Measurements from ENCODE around the gene TMEM14B. TPM values are rescaled to one million over a fixed set of nuclear protein-coding genes. Genes with fewer than 3 reads are reported as not detected.
"Not testable (repeated sequence)": the region's sequence is repeated elsewhere in the genome, so short reads cannot be mapped to it uniquely, and the experiment has no call there.

Gene TMEM14B
- total and polyA plus RNA-seq, 4 experiments from 2014 or later: 76.9 to 236 (median 127) TPM

GRCh38 chr6:10743515-10743914 is 4.1 kb upstream of the TMEM14B start:
- no peak overlapping the region for H3K27ac ChIP-seq (ENCODE audit: low read depth, low read length)
- no peaks in the 10 kb centered on the region for H3K27me3 ChIP-seq (ENCODE audit: insufficient read depth, low read length)
- Mint-ChIP-seq H3K27ac (no peak overlapping the region), H3K4me3 (no peak overlapping the region), H3K9me3 (peaks cover 0 to 1% (median 0%) of the 10 kb centered on the region in 8 donors), H3K27me3 (no peaks in the 10 kb centered on the region), H3K4me1 (peaks cover 7 to 41% (median 19%) of the 10 kb centered on the region in 4 donors), H3K36me3 (peaks cover 0 to 11% of the 10 kb centered on the region in 2 donors)
- no peaks in the 10 kb centered on the region for H3K9me3 ChIP-seq (ENCODE audit: control insufficient read depth in 1 of 2, low read length in 2 of 2)
- ChIA-PET POLR2A (ENCODE audit: partially characterized antibody) (interaction anchor here (1.1 to 1.6 kb wide), 2 partner anchors 21 to 49 kb away, joined by 3 to 6 read pairs; partner anchors contain the start of genes PAK1IP1 and TMEM14C), CTCF (ENCODE audit: partially characterized antibody) (no interaction called here)
- H3K4me1 ChIP-seq (ENCODE audit: insufficient read depth, low read length): peaks cover 15% of the 10 kb centered on the region
- no peak for DNase-seq
- no peak overlapping the region for H3K4me3 ChIP-seq (ENCODE audit: low read length in 2 of 2)
- H3K36me3 ChIP-seq (ENCODE audit: insufficient read depth, low read length): no peaks in the 10 kb centered on the region
- intact Hi-C loops (cut with micrococcal nuclease): no loop called here

- peaks cover 4 to 17% of the 10 kb centered on the region in 2 donors for H3K36me3 Mint-ChIP-seq
- Histone ChIP-seq H3K4me1 (ENCODE audit: insufficient read depth, low read length) (peaks cover 31% of the 10 kb centered on the region), H3K27me3 (ENCODE audit: insufficient read depth, low read length) (no peaks in the 10 kb centered on the region), H3K9me3 (ENCODE audit: control insufficient read depth in 1 of 2, low read length in 2 of 2) (no peaks in the 10 kb centered on the region), H3K4me3 (ENCODE audit: low read length in 2 of 2) (no peak overlapping the region), H3K36me3 (ENCODE audit: insufficient read depth, low read length) (no peaks in the 10 kb centered on the region), H3K27ac (ENCODE audit: low read depth, low read length) (no peak overlapping the region)
- POLR2A ChIA-PET (ENCODE audit: partially characterized antibody): no interaction called here
- DNase-seq: no peak
- H3K9me3 Mint-ChIP-seq: peaks cover 0 to 1% (median 0%) of the 10 kb centered on the region in 8 donors
- CTCF ChIA-PET (ENCODE audit: partially characterized antibody): no interaction called here
- H3K27ac Mint-ChIP-seq: peak overlapping the region in 5 of 7 donors; percentile 2 to 96 (median 25)
- no peaks in the 10 kb centered on the region for H3K27me3 Mint-ChIP-seq
- peaks cover 17 to 57% (median 34%) of the 10 kb centered on the region in 4 donors for H3K4me1 Mint-ChIP-seq
- peak overlapping the region in 4 of 8 donors; percentile 14 to 54 (median 38) for H3K4me3 Mint-ChIP-seq
- intact Hi-C loops (cut with micrococcal nuclease): loop anchor here (5.0 kb wide), 1 partner anchor 792 kb away; the partner anchor contains the start of gene TMEM170B
Measured at GRCh38 chr6:10745116-10745515, 2.5 kb upstream of the TMEM14B start.

- no peaks in the 10 kb centered on the region for H3K27me3 Mint-ChIP-seq
Measured at GRCh38 chr6:10746915-10747250, 722 bp upstream of the TMEM14B start.

GRCh38 chr6:10749734-10750133 is 2.1 kb downstream of the TMEM14B start:
- H3K27me3 Mint-ChIP-seq: no peaks in the 10 kb centered on the region
- H3K4me3 Mint-ChIP-seq: peak overlapping the region in 6 of 8 donors; percentile 14 to 99 (median 34)
- peaks cover 0 to 1% (median 0%) of the 10 kb centered on the region in 8 donors for H3K9me3 Mint-ChIP-seq
- Histone ChIP-seq H3K4me3 (ENCODE audit: low read length in 2 of 2) (no peak overlapping the region), H3K9me3 (ENCODE audit: control insufficient read depth in 1 of 2, low read length in 2 of 2) (no peaks in the 10 kb centered on the region), H3K36me3 (ENCODE audit: insufficient read depth, low read length) (peaks cover 18% of the 10 kb centered on the region), H3K4me1 (ENCODE audit: insufficient read depth, low read length) (peaks cover 44% of the 10 kb centered on the region), H3K27me3 (ENCODE audit: insufficient read depth, low read length) (no peaks in the 10 kb centered on the region), H3K27ac (ENCODE audit: low read depth, low read length) (no peak overlapping the region)
- peak overlapping the region in 4 of 7 donors; percentile 48 to 98 (median 97) for H3K27ac Mint-ChIP-seq
- intact Hi-C loops (cut with micrococcal nuclease): loop anchor here (5.0 kb wide), 1 partner anchor 788 kb away; the partner anchor contains the start of gene TMEM170B
- H3K36me3 Mint-ChIP-seq: peaks cover 25 to 54% of the 10 kb centered on the region in 2 donors
- ChIA-PET CTCF (ENCODE audit: partially characterized antibody) (interaction anchor here (1.5 kb wide), 1 partner anchor 28 kb away, joined by 3 read pairs; no protein-coding TSS in a partner anchor), POLR2A (ENCODE audit: partially characterized antibody) (interaction anchor here (4.4 to 4.5 kb wide), 2 partner anchors 28 to 55 kb away, joined by 51 to 118 read pairs; partner anchors contain the start of genes C6orf52, PAK1IP1 and TMEM14C)
- no peak for DNase-seq
- H3K4me1 Mint-ChIP-seq: peaks cover 32 to 84% (median 64%) of the 10 kb centered on the region in 4 donors

More at GRCh38 chr6:10746915-10747250, 722 bp upstream of the TMEM14B start:
- intact Hi-C loops (cut with micrococcal nuclease): loop anchor here (1.0 to 5.0 kb wide), 5 partner anchors 24 to 790 kb away; partner anchors contain the start of genes C6orf52, MAK, PAK1IP1 and SMIM13
- Histone ChIP-seq H3K4me3 (ENCODE audit: low read length in 2 of 2) (peak overlapping the region; percentile 76 to 83), H3K9me3 (ENCODE audit: control insufficient read depth in 1 of 2, low read length in 2 of 2) (no peaks in the 10 kb centered on the region), H3K4me1 (ENCODE audit: insufficient read depth, low read length) (peaks cover 44% of the 10 kb centered on the region), H3K36me3 (ENCODE audit: insufficient read depth, low read length) (peaks cover 12% of the 10 kb centered on the region), H3K27me3 (ENCODE audit: insufficient read depth, low read length) (no peaks in the 10 kb centered on the region), H3K27ac (ENCODE audit: low read depth, low read length) (peak overlapping the region; percentile 74)
- no peak for DNase-seq
- Mint-ChIP-seq H3K9me3 (peaks cover 0 to 1% (median 0%) of the 10 kb centered on the region in 8 donors), H3K27ac (peak overlapping the region; percentile 96 to 99 (median 97)), H3K4me3 (peak overlapping the region; percentile 86 to 99 (median 96)), H3K4me1 (peaks cover 22 to 69% (median 49%) of the 10 kb centered on the region in 4 donors), H3K36me3 (peaks cover 12 to 31% of the 10 kb centered on the region in 2 donors)
- ChIA-PET CTCF (ENCODE audit: partially characterized antibody) (interaction anchor here (1.4 to 2.3 kb wide), 4 partner anchors 24 to 55 kb away, joined by 5 to 9 read pairs (median 7); partner anchors contain the start of genes C6orf52, PAK1IP1 and TMEM14C), POLR2A (ENCODE audit: partially characterized antibody) (interaction anchor here (1.0 to 4.5 kb wide), 4 partner anchors 25 to 60 kb away, joined by 3 to 118 read pairs (median 28); partner anchors contain the start of genes C6orf52, PAK1IP1 and TMEM14C)

- Mint-ChIP-seq H3K27ac (peak overlapping the region in 2 of 7 donors; percentile 29 to 53), H3K4me3 (peak overlapping the region in 2 of 8 donors; percentile 40 to 46), H3K4me1 (peaks cover 32 to 83% (median 62%) of the 10 kb centered on the region in 4 donors), H3K36me3 (peaks cover 33 to 63% of the 10 kb centered on the region in 2 donors)
- H3K9me3 Mint-ChIP-seq; CTCF ChIA-PET (ENCODE audit: partially characterized antibody); H3K27ac ChIP-seq (ENCODE audit: low read depth, low read length); H3K4me3 ChIP-seq (ENCODE audit: low read length in 2 of 2); POLR2A ChIA-PET (ENCODE audit: partially characterized antibody); H3K27me3 ChIP-seq (ENCODE audit: insufficient read depth, low read length); intact Hi-C loops (cut with micrococcal nuclease); DNase-seq; H3K27me3 Mint-ChIP-seq; H3K9me3 ChIP-seq (ENCODE audit: control insufficient read depth in 1 of 2, low read length in 2 of 2): not testable (repeated sequence)
- peaks cover 44% of the 10 kb centered on the region for H3K4me1 ChIP-seq (ENCODE audit: insufficient read depth, low read length)
- peaks cover 26% of the 10 kb centered on the region for H3K36me3 ChIP-seq (ENCODE audit: insufficient read depth, low read length)
Measured at GRCh38 chr6:10750568-10750967, 3.0 kb downstream of the TMEM14B start.

- H3K27me3 ChIP-seq (ENCODE audit: insufficient read depth, low read length); H3K4me3 Mint-ChIP-seq; DNase-seq; H3K4me3 ChIP-seq (ENCODE audit: low read length in 2 of 2); H3K9me3 Mint-ChIP-seq; CTCF ChIA-PET (ENCODE audit: partially characterized antibody); intact Hi-C loops (cut with micrococcal nuclease); H3K27ac ChIP-seq (ENCODE audit: low read depth, low read length); H3K9me3 ChIP-seq (ENCODE audit: control insufficient read depth in 1 of 2, low read length in 2 of 2); H3K27me3 Mint-ChIP-seq: not testable (repeated sequence)
- H3K27ac Mint-ChIP-seq: peak overlapping the region in 1 of 7 donors; percentile 22
- POLR2A ChIA-PET (ENCODE audit: partially characterized antibody): interaction anchor here (0.9 kb wide), 1 partner anchor 57 kb away, joined by 3 read pairs; the partner anchor contains the start of genes C6orf52 and PAK1IP1
- H3K36me3 Mint-ChIP-seq: peaks cover 44 to 73% of the 10 kb centered on the region in 2 donors
- Histone ChIP-seq H3K36me3 (ENCODE audit: insufficient read depth, low read length) (peaks cover 26% of the 10 kb centered on the region), H3K4me1 (ENCODE audit: insufficient read depth, low read length) (peaks cover 38% of the 10 kb centered on the region)
- H3K4me1 Mint-ChIP-seq: peaks cover 33 to 75% (median 58%) of the 10 kb centered on the region in 4 donors
Measured at GRCh38 chr6:10751757-10752156, 4.2 kb downstream of the TMEM14B start.

- Histone ChIP-seq H3K27ac (ENCODE audit: low read depth, low read length) (no peak overlapping the region), H3K36me3 (ENCODE audit: insufficient read depth, low read length) (peaks cover 26% of the 10 kb centered on the region), H3K4me1 (ENCODE audit: insufficient read depth, low read length) (peaks cover 6% of the 10 kb centered on the region), H3K27me3 (ENCODE audit: insufficient read depth, low read length) (no peaks in the 10 kb centered on the region), H3K9me3 (ENCODE audit: control insufficient read depth in 1 of 2, low read length in 2 of 2) (no peaks in the 10 kb centered on the region), H3K4me3 (ENCODE audit: low read length in 2 of 2) (no peak overlapping the region)
- peaks cover 64 to 77% of the 10 kb centered on the region in 2 donors for H3K36me3 Mint-ChIP-seq
- peaks cover 22 to 48% (median 40%) of the 10 kb centered on the region in 4 donors for H3K4me1 Mint-ChIP-seq
- H3K9me3 Mint-ChIP-seq: no peaks in the 10 kb centered on the region
- H3K27ac Mint-ChIP-seq: peak overlapping the region in 3 of 7 donors; percentile 9 to 57 (median 44)
- H3K4me3 Mint-ChIP-seq: no peak overlapping the region
- no peak for DNase-seq
- intact Hi-C loops (cut with micrococcal nuclease): no loop called here
- POLR2A ChIA-PET (ENCODE audit: partially characterized antibody): no interaction called here
- CTCF ChIA-PET (ENCODE audit: partially characterized antibody): no interaction called here
- no peaks in the 10 kb centered on the region for H3K27me3 Mint-ChIP-seq
Measured at GRCh38 chr6:10756085-10756484, 8.5 kb downstream of the TMEM14B start.

Data from CD4-positive, alpha-beta memory T cell (primary cell).